Stimulated activated CD4-positive, alpha-beta T cell treated with anti-CD3 and anti-CD28 coated beads, Interleukin-12 subunit alpha, Interleukin-12 subunit beta, amount 100 ng/mL, for 48 hours (primary cell): ENCODE data around the gene AGBL1.

ENCODE experiments used
- DNase-seq, 3 donors: peaks; one replicate each; pipeline ENCODE4 v3.0.0-alpha.2; 2020; ENCODE audit warnings: low read depth in 2 of 3, low spot score in 1 of 3

The AGBL1 gene

DNA sequence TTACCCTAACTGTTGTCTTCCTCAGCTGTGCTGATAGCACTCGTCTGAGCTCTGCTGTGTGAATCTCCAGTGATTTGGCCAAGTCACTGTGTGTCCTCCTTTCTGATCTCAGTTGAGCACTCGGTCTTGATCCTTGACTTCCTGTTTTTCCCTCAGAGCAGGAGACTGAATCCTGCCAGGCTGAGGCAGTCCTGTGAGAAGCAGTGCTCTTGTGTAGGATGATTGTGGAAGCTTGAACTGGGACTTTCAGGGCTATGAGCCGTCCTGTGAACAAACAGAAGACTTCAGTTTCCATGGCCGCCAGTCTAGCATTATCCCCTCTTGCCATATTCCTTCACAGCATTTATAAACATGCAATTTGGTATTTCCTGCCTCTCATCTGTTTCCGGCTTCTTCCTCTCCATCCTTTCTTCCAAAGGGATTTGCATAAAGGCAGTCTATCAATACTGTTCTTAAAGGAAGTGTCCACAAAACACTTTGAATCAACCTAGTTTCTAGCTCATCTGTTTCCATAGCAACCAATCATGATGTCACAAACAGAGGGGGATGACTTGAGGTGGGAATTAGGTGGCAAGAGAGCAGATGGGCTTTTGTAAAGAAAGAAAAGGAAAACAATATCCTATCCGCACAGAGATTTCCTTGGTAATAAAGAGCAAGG, 237.2 kb downstream of the AGBL1 start:
- no peak for DNase-seq

DNA sequence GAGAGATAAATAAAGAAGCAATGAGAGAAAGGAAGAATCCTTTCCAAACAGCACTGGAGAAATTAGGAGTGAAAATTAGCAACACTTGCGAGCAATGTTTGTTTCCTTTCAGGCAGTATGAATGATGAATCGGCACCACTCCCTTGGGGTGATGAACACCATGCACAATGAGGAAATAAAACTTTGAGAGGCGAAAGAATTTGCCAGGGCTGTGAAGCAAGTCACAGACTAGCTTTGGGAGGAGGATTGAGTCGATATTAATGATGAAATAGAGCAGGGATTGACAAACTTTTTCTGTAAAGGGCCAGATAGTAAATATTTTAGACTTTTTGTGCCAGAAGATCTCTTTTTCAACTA, 237.7 kb downstream of the AGBL1 start:
- no peak for DNase-seq

DNA sequence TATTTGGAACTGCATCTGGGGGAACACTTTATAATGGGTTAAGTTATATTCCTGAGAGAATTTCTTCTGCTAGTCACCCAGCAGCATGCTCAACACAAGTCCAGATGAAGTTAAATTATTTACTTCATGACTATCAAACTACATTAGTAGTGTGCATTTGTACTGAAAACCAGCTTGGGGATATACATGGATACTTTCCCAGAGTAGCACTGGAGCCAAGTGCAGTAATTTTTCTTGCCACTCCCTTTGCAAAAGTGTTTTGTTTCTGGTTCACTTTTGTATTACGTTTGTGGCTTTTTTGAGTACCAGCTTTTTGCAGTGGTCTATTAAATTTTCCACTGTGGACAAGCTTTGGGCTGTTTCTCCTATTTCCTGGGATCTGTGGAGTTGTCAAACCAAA, 243.0 kb downstream of the AGBL1 start:
- DNase-seq: no peak

DNA sequence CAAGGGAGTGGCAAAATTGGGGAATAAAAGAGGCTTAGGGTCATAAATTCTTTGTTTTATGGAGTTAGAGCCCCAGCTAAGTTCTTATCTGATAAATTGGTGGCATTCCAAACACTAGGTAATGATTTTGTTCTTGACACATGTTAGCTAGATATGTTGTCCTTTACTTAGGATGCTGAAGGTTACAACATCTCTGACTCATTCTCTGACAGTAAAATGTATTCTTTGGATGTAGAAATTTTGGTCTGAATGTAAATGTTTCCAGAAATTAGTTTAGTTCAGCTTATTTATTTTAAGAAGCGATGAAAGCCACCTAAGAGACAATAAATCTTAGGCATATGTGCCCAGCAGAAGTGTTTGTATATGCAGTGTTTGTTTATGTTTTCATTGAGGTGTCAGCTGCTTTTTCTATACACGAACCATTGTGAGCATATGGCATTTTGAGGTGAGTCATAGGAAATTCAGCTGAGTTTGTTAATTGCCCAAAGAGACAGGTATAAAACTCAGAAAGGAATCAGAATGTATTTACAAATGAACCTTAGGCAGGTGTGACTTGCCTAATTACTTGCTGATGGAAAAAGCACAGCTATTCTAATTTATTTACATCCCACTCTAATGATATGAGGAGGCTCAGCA, 247.7 kb downstream of the AGBL1 start:
- DNase-seq: no peak

DNA sequence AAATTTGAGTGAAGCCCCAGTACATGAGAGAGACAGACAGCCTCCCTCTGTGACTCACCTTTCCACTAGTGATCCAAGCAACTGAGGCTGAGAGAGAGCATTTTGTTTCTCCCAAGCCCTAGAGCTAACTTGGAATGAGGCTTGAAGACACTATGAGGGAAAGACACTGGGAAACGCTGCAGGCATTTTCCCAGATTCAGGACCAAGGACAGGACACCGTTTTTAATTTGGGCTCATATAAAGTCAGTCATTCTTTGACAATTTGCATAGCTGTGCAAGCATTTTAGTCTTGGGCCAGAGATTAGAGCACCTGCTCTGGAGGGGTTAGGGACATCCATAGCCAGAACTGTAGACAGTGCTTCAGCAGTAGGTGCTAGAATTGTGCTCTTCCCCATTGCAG, 249.0 kb downstream of the AGBL1 start:
- no peak for DNase-seq

DNA sequence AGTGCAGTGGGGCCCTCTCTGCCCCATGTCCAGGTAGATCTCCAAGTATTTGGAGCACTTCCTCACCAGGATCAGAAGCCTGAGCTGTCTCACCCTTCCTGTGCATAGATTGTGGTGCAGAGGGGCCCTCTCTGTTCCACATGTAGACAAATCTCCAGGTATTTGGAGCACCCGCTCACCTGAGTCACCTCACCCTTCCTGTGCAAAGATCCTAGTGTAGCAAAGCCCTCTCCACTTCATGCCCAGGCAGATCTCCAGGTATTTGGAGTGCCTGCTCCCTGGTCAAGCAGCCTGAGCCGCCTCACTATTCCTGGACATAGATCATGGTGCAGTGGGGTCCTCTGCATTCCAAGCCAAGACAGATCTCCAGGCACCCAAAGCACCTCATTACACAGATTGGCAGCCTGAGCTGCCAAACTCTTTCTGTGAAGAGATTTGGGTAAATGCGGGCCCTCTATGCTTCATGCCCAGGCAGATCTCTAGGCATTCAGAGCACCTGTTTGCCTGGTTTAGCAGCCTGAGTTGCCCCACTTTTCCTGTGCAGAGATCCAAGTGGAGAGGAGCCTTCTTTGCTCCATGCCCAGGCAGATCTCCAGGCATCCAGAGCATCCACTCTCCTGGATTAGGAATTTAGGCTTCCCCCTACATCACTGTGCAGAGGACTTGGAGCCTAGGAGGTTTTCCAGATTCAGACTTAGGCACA, 249.8 kb downstream of the AGBL1 start:
- no peak for DNase-seq

DNA sequence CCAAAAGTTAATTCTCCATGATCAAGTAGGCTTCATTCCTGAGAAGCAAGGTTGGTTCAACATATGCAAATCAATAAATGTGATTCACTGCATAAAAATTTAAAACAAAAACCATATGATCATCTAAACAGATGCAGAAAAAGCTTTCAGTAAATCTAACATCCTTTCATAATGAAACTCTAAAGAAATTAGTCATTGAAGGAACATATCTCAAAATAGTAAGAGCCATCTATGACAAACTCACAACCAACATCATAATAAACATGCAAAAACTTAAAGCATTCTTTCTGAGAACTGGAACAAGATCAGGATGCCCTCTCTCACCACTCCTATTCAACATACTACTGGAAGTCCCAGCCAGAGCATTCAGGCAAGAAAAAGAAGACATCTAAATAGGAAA, 254.1 kb downstream of the AGBL1 start:
- DNase-seq: no peak

DNA sequence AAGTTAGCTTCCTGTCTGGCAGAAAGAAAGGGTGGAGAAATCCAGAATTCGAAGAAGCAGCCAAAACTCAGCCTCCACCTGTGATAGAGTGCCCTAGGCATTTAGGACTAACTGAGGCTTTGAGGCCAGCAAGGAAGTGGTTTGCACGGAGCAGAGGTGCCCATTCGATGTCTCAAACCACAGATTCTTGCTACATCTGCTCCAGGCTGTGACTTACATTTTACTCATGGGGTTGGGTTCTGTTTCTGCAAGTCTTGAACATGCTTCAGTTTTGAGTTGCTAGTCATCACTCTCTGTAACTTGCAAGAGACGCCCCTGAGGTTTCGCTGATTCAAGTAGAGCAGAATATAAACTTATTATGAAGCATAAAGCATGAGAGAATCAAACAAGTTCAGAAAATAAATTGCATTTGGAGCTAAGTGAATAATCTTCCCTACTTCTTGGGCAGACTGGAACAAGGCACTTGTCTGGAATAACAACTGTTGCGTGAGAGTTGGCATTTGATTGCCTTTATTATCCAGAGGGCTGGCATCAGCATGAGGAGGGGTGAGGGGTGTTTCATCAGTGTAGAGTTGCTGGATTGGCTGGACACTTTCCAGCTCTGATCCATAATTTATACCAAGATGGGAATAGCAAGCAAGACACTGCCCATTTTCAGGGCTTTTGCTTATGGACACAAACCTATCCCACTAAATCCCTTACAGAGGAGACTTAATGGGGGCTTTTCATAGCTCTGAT, 256.5 kb downstream of the AGBL1 start:
- peak in 1 of 3 donors; percentile 2 for DNase-seq

DNA sequence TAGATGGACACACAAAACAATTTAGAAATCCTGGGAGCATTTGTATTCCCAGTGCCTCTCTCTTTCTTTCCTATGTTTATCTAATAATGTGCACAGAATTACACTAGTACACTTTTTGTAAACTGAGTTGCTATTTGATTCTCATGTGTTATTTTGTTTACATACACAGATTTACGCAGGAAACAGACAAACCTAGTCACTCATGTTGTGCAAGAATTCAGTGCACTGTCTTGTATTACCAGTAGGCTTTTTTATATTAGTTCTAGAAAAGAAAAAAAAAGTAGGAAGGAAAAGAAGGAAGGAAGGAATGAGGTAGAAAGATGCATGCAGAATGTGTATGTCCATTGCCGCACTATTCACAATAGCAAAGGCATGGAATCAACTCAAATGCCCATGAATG, 257.4 kb downstream of the AGBL1 start:
- DNase-seq: no peak

DNA sequence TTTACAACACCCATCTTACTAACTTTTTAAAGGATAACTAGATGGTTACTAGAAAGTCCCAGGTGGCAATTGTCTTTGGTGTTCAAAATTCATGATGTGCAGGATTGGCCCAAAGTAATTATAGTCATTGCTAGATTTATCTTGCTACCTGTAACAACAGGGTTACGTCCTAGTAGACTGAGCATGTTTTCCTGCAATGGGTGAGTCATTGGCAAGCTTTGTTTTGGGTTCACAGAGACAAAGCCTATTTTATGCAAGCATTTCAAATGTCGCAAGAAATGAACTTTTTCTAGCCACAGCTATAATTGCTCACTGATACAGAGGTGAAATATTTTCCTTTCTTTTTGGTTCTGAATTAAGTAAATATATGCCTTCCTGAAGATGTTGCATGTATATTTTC, 267.6 kb downstream of the AGBL1 start:
- DNase-seq: no peak

DNA sequence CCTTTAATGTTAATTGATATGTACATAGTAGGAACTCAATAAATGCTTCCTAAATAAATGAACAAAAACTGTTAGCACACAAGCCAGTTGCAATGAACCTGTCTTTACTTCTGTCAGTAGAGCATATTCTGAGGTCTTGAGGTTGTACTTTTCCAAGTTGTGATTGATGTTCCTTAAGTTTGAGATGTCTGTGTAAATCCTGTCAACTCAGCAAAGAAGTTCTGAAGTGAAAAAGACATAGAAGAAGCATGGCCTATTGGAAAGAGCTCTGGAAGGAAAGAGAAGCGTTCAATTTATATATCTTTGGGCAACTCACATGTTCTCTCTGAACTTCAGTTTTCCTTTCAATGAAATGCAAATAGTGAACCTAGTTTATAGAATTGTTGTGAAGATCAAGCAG, 269.9 kb downstream of the AGBL1 start:
- no peak for DNase-seq

DNA sequence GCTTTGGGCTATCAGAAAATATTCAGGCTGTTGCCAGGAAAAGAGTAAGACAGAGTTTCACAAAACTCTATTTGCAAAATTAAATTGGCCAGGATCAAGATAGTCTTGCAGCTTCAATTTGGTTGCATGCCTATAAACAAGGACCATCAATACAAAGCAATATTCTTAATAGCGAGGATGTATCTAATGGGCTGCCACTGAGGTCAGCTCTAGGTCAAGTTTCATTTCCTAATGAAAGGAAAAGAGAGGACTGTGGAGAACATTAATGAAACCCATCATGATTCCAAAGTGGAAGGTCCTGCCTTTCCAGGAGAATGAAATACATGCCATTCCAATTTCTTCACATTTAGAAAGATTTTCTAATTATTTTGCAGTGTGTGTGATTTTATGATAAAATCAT, 273.5 kb downstream of the AGBL1 start:
- DNase-seq: no peak

DNA sequence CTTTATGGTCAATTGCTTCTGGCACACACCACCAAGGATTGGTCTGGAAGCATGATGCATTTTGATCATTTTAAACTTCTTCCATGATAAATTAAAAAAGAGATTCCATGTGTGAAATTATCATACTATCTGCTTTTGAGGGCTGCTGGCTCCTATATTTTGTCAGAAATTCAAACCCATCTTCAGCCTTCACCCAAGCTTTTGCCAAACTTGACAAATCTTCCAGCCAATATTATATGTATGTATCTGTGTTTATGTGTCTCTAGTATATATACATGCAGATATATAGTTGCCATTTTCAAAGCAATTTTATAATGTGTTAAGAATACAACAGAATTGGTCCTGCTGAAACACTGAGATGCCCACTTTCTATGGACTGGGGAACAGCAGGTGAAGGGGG, 275.7 kb downstream of the AGBL1 start:
- no peak for DNase-seq

DNA sequence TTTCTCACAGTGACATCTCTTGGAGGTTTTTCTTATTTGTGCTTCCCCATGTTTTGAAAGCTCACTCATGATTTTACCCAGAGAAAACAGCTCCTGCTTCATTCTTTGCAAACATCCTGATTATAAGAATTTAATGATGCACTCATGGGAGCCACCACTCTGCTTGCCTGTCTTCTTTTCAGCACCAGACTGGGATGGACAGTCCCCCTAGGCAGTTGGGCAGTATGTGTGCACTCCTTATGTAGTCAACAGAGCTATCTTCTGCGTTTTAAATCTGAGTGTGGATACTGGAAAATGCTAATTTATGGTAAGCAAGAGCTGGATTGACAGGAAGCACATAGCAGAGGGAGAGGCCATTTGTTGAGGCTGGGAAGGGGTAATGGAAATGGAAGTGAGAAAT, 276.1 kb downstream of the AGBL1 start:
- DNase-seq: no peak

DNA sequence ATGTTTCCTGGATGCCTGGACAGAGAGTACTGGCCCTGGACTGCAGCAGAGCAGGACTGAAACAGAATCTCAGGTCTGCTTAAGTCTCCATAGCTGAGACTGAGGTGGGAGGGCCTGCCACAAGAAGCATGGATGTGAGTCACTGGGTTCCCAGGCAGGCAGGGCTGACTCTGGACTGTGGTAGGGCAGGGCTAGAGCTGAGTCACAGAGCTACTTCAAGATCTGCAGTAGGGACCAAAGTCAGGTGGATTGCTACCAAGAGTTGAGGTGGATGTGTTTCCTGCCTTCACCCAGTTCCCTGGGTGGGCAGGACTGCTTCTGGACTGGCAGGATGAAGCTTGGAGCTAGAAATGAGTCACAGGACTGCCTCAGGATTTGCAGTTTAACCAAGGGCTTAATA, 282.9 kb downstream of the AGBL1 start:
- DNase-seq: peak in 1 of 3 donors; percentile 3

DNA sequence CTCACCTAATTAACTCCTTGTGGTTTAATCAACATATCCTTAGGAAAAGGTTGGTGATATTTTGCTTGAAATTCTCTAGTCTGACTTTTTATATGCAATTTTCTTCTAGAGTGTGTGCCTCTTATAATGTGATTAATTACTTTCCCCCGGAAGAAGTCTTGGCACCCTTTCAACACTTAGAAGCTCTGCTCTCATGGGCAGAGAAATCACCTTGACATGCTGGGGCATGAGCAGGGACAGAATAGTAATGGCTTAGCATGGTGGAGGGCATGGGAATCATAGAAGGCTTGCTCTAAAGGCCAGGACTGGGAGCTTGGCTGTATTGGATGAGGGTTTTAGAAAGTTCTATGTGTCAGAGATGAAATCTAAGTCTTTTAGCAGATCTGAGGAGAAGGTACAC, 293.5 kb downstream of the AGBL1 start:
- no peak for DNase-seq

DNA sequence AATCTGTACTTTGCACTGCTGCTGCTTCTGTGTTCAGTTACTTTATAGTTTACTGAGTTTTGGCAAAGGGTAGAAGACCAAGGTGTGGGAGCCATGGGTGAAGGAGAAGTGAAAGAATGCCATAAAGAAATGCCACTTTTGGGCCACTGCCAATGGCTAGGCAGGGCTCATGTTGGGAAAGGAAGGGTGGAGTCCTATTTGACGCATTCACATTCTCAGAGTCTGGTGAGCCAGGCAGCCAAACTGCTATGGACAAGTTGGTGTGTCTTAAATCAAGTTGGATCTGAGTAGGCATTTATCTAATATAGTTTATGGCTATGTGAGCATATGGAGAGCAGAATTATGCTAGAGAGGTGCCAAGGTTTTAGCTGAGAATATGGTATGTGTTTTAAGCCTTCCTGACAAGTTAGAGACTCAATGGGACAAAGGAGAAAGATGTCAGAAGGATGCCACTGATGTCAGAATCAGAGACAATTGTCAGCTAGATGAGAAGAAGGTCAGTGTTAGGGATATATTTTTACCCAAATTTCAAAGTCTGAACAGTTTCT, 296.1 kb downstream of the AGBL1 start:
- no peak for DNase-seq

DNA sequence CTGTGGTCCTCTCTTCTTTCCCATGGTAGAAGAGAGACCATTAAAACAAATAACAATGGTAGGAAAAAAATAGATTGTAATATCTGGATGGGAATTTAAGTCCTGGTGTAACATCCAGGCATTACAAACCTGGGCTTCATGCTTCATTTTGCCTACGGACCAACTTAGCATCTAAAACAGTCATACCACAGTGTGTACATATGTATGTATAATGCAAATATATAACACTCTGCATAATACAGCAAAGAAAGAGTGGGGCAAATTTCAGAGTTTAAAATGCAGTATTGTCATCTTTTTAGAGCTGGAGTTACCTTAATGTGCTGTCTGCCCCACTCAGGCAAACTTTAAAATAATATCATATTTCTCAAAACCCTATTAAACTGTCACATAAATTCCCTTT, 298.2 kb downstream of the AGBL1 start:
- DNase-seq: no peak

DNA sequence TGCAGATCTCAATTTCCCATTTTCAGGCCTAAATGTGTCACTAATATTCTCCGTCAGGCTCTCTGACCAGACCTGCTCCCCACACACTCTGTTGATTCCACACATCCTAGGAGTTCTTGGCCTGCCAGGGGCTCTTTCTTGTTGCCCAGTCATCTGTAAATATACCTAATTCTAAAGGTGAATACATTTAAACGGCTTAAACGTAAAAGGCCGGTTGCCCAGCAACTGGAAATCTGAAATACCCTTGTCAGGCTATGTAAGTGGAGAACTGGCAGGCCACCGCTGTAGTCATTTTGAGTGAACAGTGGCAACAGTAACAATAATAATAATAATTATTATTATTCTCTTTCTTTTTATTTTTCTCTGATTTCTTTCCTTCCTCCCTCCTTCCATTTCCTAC, 302.7 kb downstream of the AGBL1 start:
- no peak for DNase-seq

DNA sequence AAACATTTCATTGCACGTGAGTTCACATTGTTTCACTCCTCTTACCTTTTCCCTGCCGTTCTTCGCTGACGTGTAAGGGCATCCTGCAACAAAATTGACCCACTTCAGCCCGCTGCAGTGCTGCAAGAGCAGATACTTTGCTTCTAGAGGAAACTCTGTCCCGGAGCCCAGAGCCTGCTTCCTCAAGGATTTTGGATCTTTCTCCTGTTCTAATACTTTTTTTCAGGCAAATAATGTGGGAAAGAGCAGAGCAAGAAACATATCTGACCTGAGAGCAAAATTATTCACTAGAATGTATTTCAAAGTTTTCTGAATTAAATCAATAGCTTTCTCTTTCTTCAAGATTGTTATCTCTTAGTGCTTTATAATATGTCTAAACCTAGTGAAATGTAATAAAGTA, 303.9 kb downstream of the AGBL1 start:
- no peak for DNase-seq

DNA sequence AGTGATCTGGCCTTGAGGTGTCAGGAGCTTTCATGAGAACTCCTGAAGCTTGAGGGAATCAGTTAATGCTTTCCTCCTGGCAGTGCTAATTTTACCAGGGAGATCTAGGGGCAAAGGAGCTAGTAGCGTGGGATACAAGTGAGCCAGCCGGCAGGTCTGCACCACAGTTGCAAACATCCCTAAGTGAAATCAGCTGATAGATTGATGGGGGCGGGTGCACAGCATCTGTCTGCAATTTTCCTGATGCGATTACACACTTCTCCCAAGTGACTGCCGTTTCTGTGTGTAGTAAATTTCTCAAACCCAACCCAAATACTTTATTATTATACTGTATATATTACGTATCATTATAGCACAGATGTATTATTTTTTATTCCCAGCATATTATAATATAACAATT, 304.5 kb downstream of the AGBL1 start:
- no peak for DNase-seq

DNA sequence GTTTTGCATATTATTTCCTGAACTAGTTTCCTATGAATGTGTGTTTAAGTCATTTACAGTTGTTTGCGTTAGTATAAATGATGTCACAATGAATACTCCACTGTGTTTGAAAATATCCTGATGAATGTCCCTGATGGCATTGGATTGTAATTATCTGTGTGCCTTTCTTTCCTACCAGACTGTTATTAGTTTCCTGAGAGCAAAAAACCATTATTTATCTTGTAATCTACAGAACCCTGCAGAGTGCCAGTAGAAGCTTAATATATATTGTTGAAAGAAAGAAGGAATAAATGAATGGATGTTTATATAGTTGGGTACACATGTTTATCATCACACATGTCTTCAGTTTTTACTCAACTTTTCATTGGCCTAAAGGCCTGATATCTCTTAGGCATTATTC, 312.6 kb downstream of the AGBL1 start:
- DNase-seq: no peak
